HCT116 (cell line): ENCODE results near the gene PLEKHH2. TPM values are rescaled to one million over a fixed set of nuclear protein-coding genes. Genes with fewer than 3 reads are reported as not detected.

Experiments used
- ATAC-seq: fragments of 200-7000 bp; cut with Tn5 transposase; 2 replicates; pipeline ENCODE4 v1.9.1; 2020; ENCODE audit warnings: mild to moderate bottlenecking, moderate library complexity
- BruUV-seq: library from RNA; stranded (reverse); fragments of 400-500 nt; replicated peaks from 2 replicates; lab custom pipeline; 2021; lab: Mats Ljungman, UMichigan
- CTCF ChIA-PET: fragments of 300-600 bp; sonication (Branson Sonifier 250); formaldehyde crosslinking; loops from one replicate; lab custom pipeline; 2021; ENCODE audit warnings: antibody characterized with exemption; lab: Charles Lee
- POLR2A ChIA-PET: fragments of 300-600, 350-600 bp; sonication (Branson Sonifier 250); formaldehyde crosslinking; loops from one replicate; lab custom pipeline; 2021; ENCODE audit warnings: antibody characterized with exemption; lab: Charles Lee
- RAD21 ChIA-PET, 2 experiments: fragments of 300-600 bp; sonication (Branson Sonifier 250); formaldehyde crosslinking; loops; one replicate each; lab custom pipeline; 2023; ENCODE audit warnings: low total read pairs in 2 of 2; ENCODE audit not compliant: uncharacterized antibody in 2 of 2, unreplicated experiment in 2 of 2, low non-redundant PET in 1 of 2; lab: Charles Lee
- DNase-seq: peaks from one replicate; pipeline ENCODE4 v3.0.0-alpha.2; 2010; ENCODE audit warnings: low read depth, low spot score
- H2AFZ ChIP-seq: fragments of 200-600 bp; shearing (Covaris generic), sonication (generic); 2 replicates; pipeline ENCODE4 v1.6.1; 2017; ENCODE audit warnings: low read depth, mixed run types, mixed read lengths, antibody characterized with exemption, low read length; ENCODE audit not compliant: poor library complexity, severe bottlenecking
- H3K27ac ChIP-seq: 2 replicates; pipeline ENCODE4 v1.5.1; 2012; ENCODE audit warnings: low read depth, low read length
- H3K27me3 ChIP-seq: fragments of 200-600 bp; sonication (generic); 2 replicates; pipeline ENCODE4 v1.6.1; 2016; ENCODE audit warnings: mixed run types, low read length, mixed read lengths; ENCODE audit not compliant: insufficient read depth
- H3K36me3 ChIP-seq, 2 experiments: fragments of 200-500 bp in 1 of 2; fragments of 200-600 bp in 1 of 2; sonication (Bioruptor generic) in 1 of 2; sonication (generic) in 1 of 2; 2 replicates each; pipeline versions ENCODE4 v1.5.1 to v1.6.1; 2014 to 2016; ENCODE audit warnings: low read length in 2 of 2, inconsistent platforms in 1 of 2, mixed read lengths in 1 of 2, mixed run types in 1 of 2; ENCODE audit not compliant: insufficient read depth in 2 of 2, control insufficient read depth in 1 of 2
- H3K4me1 ChIP-seq, 2 experiments: fragments of 200-600 bp in 1 of 2; sonication (generic) in 1 of 2; 2 replicates each; pipeline versions ENCODE4 v1.5.1 to v1.6.1; 2012 to 2017; ENCODE audit warnings: low read length in 2 of 2, inconsistent platforms in 1 of 2, mild to moderate bottlenecking in 1 of 2, mixed read lengths in 1 of 2, mixed run types in 1 of 2, moderate library complexity in 1 of 2; ENCODE audit not compliant: insufficient read depth in 2 of 2, control insufficient read depth in 1 of 2
- H3K4me2 ChIP-seq: fragments of 200-600 bp; sonication (generic); 2 replicates; pipeline ENCODE4 v1.6.1; 2017; ENCODE audit warnings: mixed run types, low read length, mixed read lengths
- H3K4me3 ChIP-seq, 2 experiments: fragments of 200-600 bp in 1 of 2; sonication (generic) in 1 of 2; replicated peaks in 1 of 2; 2 replicates each; pipeline ENCODE4 v1.5.1; 2011 to 2016; ENCODE audit warnings: low read length in 2 of 2, control low read depth in 1 of 2, low read depth in 1 of 2, mild to moderate bottlenecking in 1 of 2, mixed read lengths in 1 of 2, mixed run types in 1 of 2
- H3K79me2 ChIP-seq: fragments of 200-600 bp; sonication (generic); 2 replicates; pipeline ENCODE4 v1.6.1; 2017; ENCODE audit warnings: mild to moderate bottlenecking, mixed run types, low read length, moderate library complexity, mixed read lengths; ENCODE audit not compliant: insufficient read depth
- H3K9ac ChIP-seq: fragments of 200-600 bp; sonication (generic); 2 replicates; pipeline ENCODE4 v1.6.1; 2016; ENCODE audit warnings: low read length, mixed read lengths
- H3K9me2 ChIP-seq: fragments of 200-600 bp; sonication (generic), shearing (Covaris generic); 2 replicates; pipeline ENCODE4 v1.6.1; 2017; ENCODE audit warnings: mixed run types, mild to moderate bottlenecking, moderate library complexity; ENCODE audit not compliant: insufficient read depth
- H3K9me3 ChIP-seq, 2 experiments: fragments of 200-500 bp in 1 of 2; fragments of 200-600 bp in 1 of 2; sonication (Bioruptor generic) in 1 of 2; sonication (generic) in 1 of 2; 2 replicates each; pipeline ENCODE4 v1.6.1; 2014 to 2017; ENCODE audit warnings: low read length in 2 of 2, mixed read lengths in 2 of 2, inconsistent platforms in 1 of 2, low read depth in 1 of 2, mild to moderate bottlenecking in 1 of 2, mixed run types in 1 of 2, moderate library complexity in 1 of 2; ENCODE audit not compliant: control insufficient read depth in 1 of 2, insufficient read depth in 1 of 2
- H4K20me1 ChIP-seq: fragments of 200-600 bp; sonication (generic), shearing (Covaris generic); 2 replicates; pipeline ENCODE4 v1.6.1; 2017; ENCODE audit warnings: mixed run types, mild to moderate bottlenecking, moderate library complexity; ENCODE audit not compliant: insufficient read depth
- ELF1 ChIP-seq: IDR thresholded peaks from 2 replicates; pipeline ENCODE4 v1.6.1; 2012; ENCODE audit warnings: low read depth, borderline replicate concordance
- EZH2 ChIP-seq: fragments of 200-600 bp; sonication (generic); IDR thresholded peaks from 2 replicates; pipeline ENCODE4 v1.6.1; 2017; ENCODE audit warnings: antibody characterized with exemption, mixed run types
- JUND ChIP-seq: IDR thresholded peaks from 2 replicates; pipeline ENCODE4 v1.6.1; 2012
- RAD21 ChIP-seq: IDR thresholded peaks from 2 replicates; pipeline ENCODE4 v1.6.1; 2012; ENCODE audit warnings: low read depth, mild to moderate bottlenecking
- SIN3A ChIP-seq: IDR thresholded peaks from 2 replicates; pipeline ENCODE4 v1.6.1; 2012; ENCODE audit warnings: low read depth
- TCF7L2 ChIP-seq: IDR thresholded peaks from 2 replicates; pipeline ENCODE4 v1.7.0; 2011; ENCODE audit warnings: borderline replicate concordance, inconsistent platforms; ENCODE audit not compliant: insufficient read depth, insufficient read length; ENCODE audit errors: extremely low read depth
- ZFX ChIP-seq: fragments of 450-650 bp; IDR thresholded peaks from 2 replicates; pipeline ENCODE4 v1.6.1; 2017
- intact Hi-C: fragments of 100-400 bp; cut with micrococcal nuclease; formaldehyde crosslinking; loops from 2 replicates; pipeline ENCODE4 v1.10.0; 2022
- total RNA-seq: library from RNA; stranded (reverse); gene quantifications from one replicate; pipeline ENCODE4 v1.2.1, GENCODE V29; 2021; ENCODE audit not compliant: unreplicated experiment
- TF ChIP-seq, protein P1 (sequence below), 3 experiments: fragments of 200-600 bp in 1 of 3; sonication (generic) in 1 of 3; IDR thresholded peaks in 2 of 3; conservative IDR thresholded peaks in 1 of 3; 2 replicates each; pipeline ENCODE4 v1.5.1; 2012 to 2017; ENCODE audit warnings: low read depth in 2 of 3, low read length in 2 of 3, antibody characterized with exemption in 1 of 3, borderline replicate concordance in 1 of 3, control low read depth in 1 of 3, mild to moderate bottlenecking in 1 of 3, mixed read lengths in 1 of 3, mixed run types in 1 of 3, moderate library complexity in 1 of 3; ENCODE audit not compliant: insufficient read depth in 1 of 3
- TF ChIP-seq, protein P2 (sequence below): IDR thresholded peaks from 2 replicates; pipeline ENCODE4 v1.6.1; 2011; ENCODE audit warnings: mild to moderate bottlenecking, low read length, moderate library complexity; ENCODE audit not compliant: insufficient replicate concordance; ENCODE audit errors: extremely low read depth
- TF ChIP-seq, protein P3 (sequence below): IDR thresholded peaks from 2 replicates; pipeline ENCODE4 v1.6.1; 2012

Gene PLEKHH2
- total RNA-seq, 1 experiment from 2014 or later, result 7.8 TPM

DNA sequence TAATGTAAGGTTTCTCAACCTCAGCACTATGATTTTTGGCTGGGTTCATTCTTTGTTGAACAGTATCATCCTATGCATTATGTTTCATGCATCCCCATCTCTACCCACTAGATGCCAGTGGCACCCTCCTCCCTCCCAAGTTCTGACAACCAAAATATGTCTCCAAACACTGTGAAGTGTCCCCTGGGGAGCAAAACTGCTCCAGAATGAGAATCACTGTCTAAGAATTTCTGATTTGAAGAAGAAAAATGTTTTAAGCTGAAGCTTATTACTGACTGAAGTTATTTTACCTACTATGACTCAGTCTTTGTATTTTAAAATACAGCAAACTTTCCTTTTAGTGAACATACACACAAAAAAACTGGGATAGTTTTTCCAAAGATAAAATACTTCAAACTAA, 44.6 kb upstream of the PLEKHH2 start:
- H3K27me3 ChIP-seq, result no peaks in the 10 kb centered on the region
- H3K4me3 ChIP-seq, result no peak overlapping the region
- no peaks in the 10 kb centered on the region for H3K9me2 ChIP-seq
- H3K4me1 ChIP-seq, result peaks cover 5 to 12% of the 10 kb centered on the region in 2 experiments; a peak in 3 of 4 replicates
- H3K36me3 ChIP-seq, result peaks cover 14 to 22% of the 10 kb centered on the region in 2 experiments; a peak in 3 of 4 replicates
- CTCF ChIA-PET, result interaction anchor here (1.4 kb wide), 1 partner anchor 15 kb away, joined by 3 read pairs; no protein-coding TSS in a partner anchor
- no peak overlapping the region for H2AFZ ChIP-seq
- RAD21 ChIA-PET, result no interaction called here
- TF ChIP-seq EZH2 (no peak), TCF7L2 (no peak)
- TF ChIP-seq, protein P1, sequence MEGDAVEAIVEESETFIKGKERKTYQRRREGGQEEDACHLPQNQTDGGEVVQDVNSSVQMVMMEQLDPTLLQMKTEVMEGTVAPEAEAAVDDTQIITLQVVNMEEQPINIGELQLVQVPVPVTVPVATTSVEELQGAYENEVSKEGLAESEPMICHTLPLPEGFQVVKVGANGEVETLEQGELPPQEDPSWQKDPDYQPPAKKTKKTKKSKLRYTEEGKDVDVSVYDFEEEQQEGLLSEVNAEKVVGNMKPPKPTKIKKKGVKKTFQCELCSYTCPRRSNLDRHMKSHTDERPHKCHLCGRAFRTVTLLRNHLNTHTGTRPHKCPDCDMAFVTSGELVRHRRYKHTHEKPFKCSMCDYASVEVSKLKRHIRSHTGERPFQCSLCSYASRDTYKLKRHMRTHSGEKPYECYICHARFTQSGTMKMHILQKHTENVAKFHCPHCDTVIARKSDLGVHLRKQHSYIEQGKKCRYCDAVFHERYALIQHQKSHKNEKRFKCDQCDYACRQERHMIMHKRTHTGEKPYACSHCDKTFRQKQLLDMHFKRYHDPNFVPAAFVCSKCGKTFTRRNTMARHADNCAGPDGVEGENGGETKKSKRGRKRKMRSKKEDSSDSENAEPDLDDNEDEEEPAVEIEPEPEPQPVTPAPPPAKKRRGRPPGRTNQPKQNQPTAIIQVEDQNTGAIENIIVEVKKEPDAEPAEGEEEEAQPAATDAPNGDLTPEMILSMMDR (IDR thresholded peaks at IDR 0.05 in 2 of 3, conservative IDR thresholded peaks at IDR 0.05 in 1 of 3; ENCODE audit: borderline replicate concordance in 1 of 3, insufficient read depth in 1 of 3, low read depth in 2 of 3, low read length in 2 of 3), result peak in 1 of 3 experiments; percentile 15; a peak in 1 of 6 replicates
- H4K20me1 ChIP-seq, result no peaks in the 10 kb centered on the region
- intact Hi-C loops, result no loop called here
- H3K9ac ChIP-seq, result no peak overlapping the region
- no peak overlapping the region for H3K4me2 ChIP-seq
- ATAC-seq (no peak), DNase-seq (no peak)
- H3K79me2 ChIP-seq, result peaks cover 31% of the 10 kb centered on the region
- H3K9me3 ChIP-seq, result no peaks in the 10 kb centered on the region
- POLR2A ChIA-PET, result no interaction called here
- no peak overlapping the region for H3K27ac ChIP-seq
- BruUV-seq, result no TSS peak

DNA sequence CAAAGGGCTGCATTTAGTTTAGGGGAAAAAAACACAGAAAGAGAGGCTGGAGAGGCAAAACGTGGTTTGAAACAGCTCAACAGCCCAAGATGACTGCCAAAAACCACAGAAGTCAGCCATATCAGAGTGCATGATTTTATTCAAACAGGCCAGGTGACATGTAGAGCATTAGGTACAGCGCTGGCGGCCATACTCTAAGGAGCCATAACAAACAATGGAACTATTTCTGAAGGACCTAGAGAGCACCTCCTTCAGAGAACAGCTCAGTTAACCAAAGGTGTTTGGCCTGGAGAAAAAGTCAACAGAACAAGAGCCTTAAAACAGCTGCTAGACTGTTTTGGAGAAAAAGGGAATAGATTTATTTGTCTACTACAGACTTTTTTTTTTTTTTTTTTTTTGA, 43.8 kb upstream of the PLEKHH2 start:
- RAD21 ChIA-PET, result no interaction called here
- no peak for ATAC-seq
- TF ChIP-seq SIN3A, result no peak
- TF ChIP-seq ZFX, result no peak
- no peak for TF ChIP-seq JUND
- TF ChIP-seq, protein P2, sequence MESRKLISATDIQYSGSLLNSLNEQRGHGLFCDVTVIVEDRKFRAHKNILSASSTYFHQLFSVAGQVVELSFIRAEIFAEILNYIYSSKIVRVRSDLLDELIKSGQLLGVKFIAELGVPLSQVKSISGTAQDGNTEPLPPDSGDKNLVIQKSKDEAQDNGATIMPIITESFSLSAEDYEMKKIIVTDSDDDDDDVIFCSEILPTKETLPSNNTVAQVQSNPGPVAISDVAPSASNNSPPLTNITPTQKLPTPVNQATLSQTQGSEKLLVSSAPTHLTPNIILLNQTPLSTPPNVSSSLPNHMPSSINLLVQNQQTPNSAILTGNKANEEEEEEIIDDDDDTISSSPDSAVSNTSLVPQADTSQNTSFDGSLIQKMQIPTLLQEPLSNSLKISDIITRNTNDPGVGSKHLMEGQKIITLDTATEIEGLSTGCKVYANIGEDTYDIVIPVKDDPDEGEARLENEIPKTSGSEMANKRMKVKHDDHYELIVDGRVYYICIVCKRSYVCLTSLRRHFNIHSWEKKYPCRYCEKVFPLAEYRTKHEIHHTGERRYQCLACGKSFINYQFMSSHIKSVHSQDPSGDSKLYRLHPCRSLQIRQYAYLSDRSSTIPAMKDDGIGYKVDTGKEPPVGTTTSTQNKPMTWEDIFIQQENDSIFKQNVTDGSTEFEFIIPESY, result no peak
- TF ChIP-seq RAD21, result no peak
- TF ChIP-seq, protein P3, sequence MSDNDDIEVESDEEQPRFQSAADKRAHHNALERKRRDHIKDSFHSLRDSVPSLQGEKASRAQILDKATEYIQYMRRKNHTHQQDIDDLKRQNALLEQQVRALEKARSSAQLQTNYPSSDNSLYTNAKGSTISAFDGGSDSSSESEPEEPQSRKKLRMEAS, result no peak
- TF ChIP-seq ELF1, result no peak
- TF ChIP-seq, protein P1 (IDR thresholded peaks at IDR 0.05 in 2 of 3, conservative IDR thresholded peaks at IDR 0.05 in 1 of 3; ENCODE audit: borderline replicate concordance in 1 of 3, insufficient read depth in 1 of 3, low read depth in 2 of 3, low read length in 2 of 3), result no peak

More for the DNA sequence above, 43.8 kb upstream of the PLEKHH2 start:
- H3K79me2 ChIP-seq, result peaks cover 31% of the 10 kb centered on the region
- H3K27ac ChIP-seq, result no peak overlapping the region
- no peak overlapping the region for H3K9ac ChIP-seq
- no peak overlapping the region for H3K4me3 ChIP-seq
- no peaks in the 10 kb centered on the region for H3K9me2 ChIP-seq
- intact Hi-C loops, result no loop called here
- DNase-seq, result no peak
- no peaks in the 10 kb centered on the region for H3K27me3 ChIP-seq
- H3K9me3 ChIP-seq, result no peaks in the 10 kb centered on the region
- CTCF ChIA-PET, result interaction anchor here (0.9 kb wide), 1 partner anchor 16 kb away, joined by 5 read pairs; no protein-coding TSS in a partner anchor
- H2AFZ ChIP-seq, result no peak overlapping the region
- no peak overlapping the region for H3K4me2 ChIP-seq
- POLR2A ChIA-PET, result no interaction called here
- BruUV-seq, result no TSS peak
- H3K4me1 ChIP-seq, result peaks cover 5 to 12% of the 10 kb centered on the region in 2 experiments; a peak in 3 of 4 replicates
- H3K36me3 ChIP-seq, result peaks cover 11 to 22% of the 10 kb centered on the region in 2 experiments; a peak in 3 of 4 replicates
- H4K20me1 ChIP-seq, result no peaks in the 10 kb centered on the region
